Measurements from ENCODE around the gene BTBD8.

GRCh38 chr1:92134331-92134730, 54.2 kb downstream of the BTBD8 start:
- TF ChIP-seq CTCF (IDR thresholded peaks at IDR 0.05; ENCODE audit: low read depth, low read length, poor library complexity, severe bottlenecking), result no peak
- TF ChIP-seq EZH2phosphoT487 (IDR thresholded peaks at IDR 0.05; ENCODE audit: borderline replicate concordance, low read length), result no peak

All from DOHH2 (cell line).